Liver (tissue), 9 donors: ENCODE data around the gene MANBA. TPM values are rescaled to one million over a fixed set of nuclear protein-coding genes. Genes with fewer than 3 reads are reported as not detected.

ENCODE experiments used
- DNase-seq: peaks from one replicate; pipeline ENCODE4 v3.0.0-alpha.2; 2017; ENCODE audit warnings: low spot score
- H3K27ac ChIP-seq, 2 donors: one replicate each; pipeline ENCODE4 v1.7.0; 2013; ENCODE audit warnings: inconsistent platforms in 2 of 2, low read length in 2 of 2, control low read depth in 1 of 2, low read depth in 1 of 2, mild to moderate bottlenecking in 1 of 2
- H3K27me3 ChIP-seq, 4 donors: one replicate each; pipeline versions ENCODE4 v1.6.1 to v1.7.0; 2013; ENCODE audit warnings: low read length in 3 of 4, inconsistent platforms in 1 of 4, mild to moderate bottlenecking in 1 of 4, moderate library complexity in 1 of 4; ENCODE audit not compliant: control insufficient read depth in 4 of 4, insufficient read depth in 4 of 4
- H3K36me3 ChIP-seq, 4 donors: one replicate each; pipeline versions ENCODE4 v1.6.1 to v1.7.0; 2013; ENCODE audit warnings: low read length in 3 of 4, mild to moderate bottlenecking in 3 of 4, low read depth in 1 of 4, moderate library complexity in 1 of 4; ENCODE audit not compliant: control insufficient read depth in 4 of 4, insufficient read depth in 3 of 4
- H3K4me1 ChIP-seq, 4 donors: one replicate each; pipeline versions ENCODE4 v1.6.1 to v1.7.0; 2013; ENCODE audit warnings: low read length in 3 of 4, mild to moderate bottlenecking in 3 of 4, moderate library complexity in 1 of 4; ENCODE audit not compliant: control insufficient read depth in 4 of 4, insufficient read depth in 4 of 4
- H3K4me3 ChIP-seq, 3 donors: one replicate each; pipeline versions ENCODE4 v1.6.1 to v1.7.0; 2013; ENCODE audit warnings: low read length in 3 of 3, control low read depth in 1 of 3, low read depth in 1 of 3, mild to moderate bottlenecking in 1 of 3
- H3K9ac ChIP-seq, 2 donors: one replicate each; pipeline ENCODE4 v1.7.0; 2013; ENCODE audit warnings: low read length in 2 of 2, mild to moderate bottlenecking in 2 of 2, moderate library complexity in 2 of 2, control low read depth in 1 of 2, low read depth in 1 of 2
- H3K9me3 ChIP-seq, 4 donors: one replicate each; pipeline versions ENCODE4 v1.6.1 to v1.7.0; 2013; ENCODE audit warnings: low read length in 3 of 4; ENCODE audit not compliant: control insufficient read depth in 4 of 4
- ATF3 ChIP-seq: IDR thresholded peaks from 2 replicates; pipeline ENCODE4 v1.6.1; 2016; ENCODE audit warnings: antibody characterized with exemption
- EGR1 ChIP-seq, 2 donors: IDR thresholded peaks; 2 replicates each; pipeline ENCODE4 v1.6.1; 2016 to 2018; ENCODE audit warnings: antibody characterized with exemption in 2 of 2, low read depth in 2 of 2
- FOXA1 ChIP-seq: IDR thresholded peaks from 2 replicates; pipeline ENCODE4 v1.6.1; 2016; ENCODE audit warnings: antibody characterized with exemption
- FOXA2 ChIP-seq: IDR thresholded peaks from 2 replicates; pipeline ENCODE4 v1.6.1; 2016; ENCODE audit warnings: antibody characterized with exemption
- GABPA ChIP-seq, 2 donors: IDR thresholded peaks in 1 of 2; conservative IDR thresholded peaks in 1 of 2; 2 replicates each; pipeline ENCODE4 v1.6.1; 2016; ENCODE audit warnings: antibody characterized with exemption in 2 of 2, mild to moderate bottlenecking in 1 of 2, moderate library complexity in 1 of 2
- HNF4G ChIP-seq: IDR thresholded peaks from 2 replicates; pipeline ENCODE4 v1.6.1; 2016; ENCODE audit warnings: antibody characterized with exemption
- JUND ChIP-seq, 2 donors: IDR thresholded peaks; 2 replicates each; pipeline ENCODE4 v1.6.1; 2016; ENCODE audit warnings: antibody characterized with exemption in 2 of 2
- MAX ChIP-seq: IDR thresholded peaks from 2 replicates; pipeline ENCODE4 v1.6.1; 2016; ENCODE audit warnings: antibody characterized with exemption
- NR2F2 ChIP-seq: IDR thresholded peaks from 2 replicates; pipeline ENCODE4 v1.6.1; 2016; ENCODE audit warnings: antibody characterized with exemption
- RAD21 ChIP-seq, 2 donors: IDR thresholded peaks; 2 replicates each; pipeline ENCODE4 v1.6.1; 2016; ENCODE audit warnings: antibody characterized with exemption in 2 of 2, mild to moderate bottlenecking in 2 of 2
- REST ChIP-seq: IDR thresholded peaks from 2 replicates; pipeline ENCODE4 v1.6.1; 2016; ENCODE audit warnings: antibody characterized with exemption, mild to moderate bottlenecking
- RXRA ChIP-seq, 2 donors: IDR thresholded peaks; 2 replicates each; pipeline ENCODE4 v1.6.1; 2017 to 2018; ENCODE audit warnings: antibody characterized with exemption in 2 of 2, mild to moderate bottlenecking in 1 of 2
- SP1 ChIP-seq: IDR thresholded peaks from 2 replicates; pipeline ENCODE4 v1.6.1; 2018; ENCODE audit warnings: antibody characterized with exemption, mild to moderate bottlenecking
- TAF1 ChIP-seq: conservative IDR thresholded peaks from 2 replicates; pipeline ENCODE4 v1.6.1; 2016; ENCODE audit warnings: antibody characterized with exemption, mild to moderate bottlenecking
- ZBTB33 ChIP-seq: IDR thresholded peaks from 2 replicates; pipeline ENCODE4 v1.6.1; 2016; ENCODE audit warnings: antibody characterized with exemption
- whole genome bisulfite sequencing: extraction: QIAGEN DNeasy Blood & Tissue Kit; methylation state at CpG from one replicate; pipeline ENCODE4 v1.1.7; 2013; 5-methylcytosine and 5-hydroxymethylcytosine counted together
- polyA plus RNA-seq, 2 donors: library from polyadenylated mRNA; stranded (reverse) in 1 of 2; unstranded in 1 of 2; fragments of 200-250 nt in 1 of 2; fragments of >200 nt in 1 of 2; fragmentation: Nextera tagmentation in 1 of 2; extraction: Ambion mirVana in 1 of 2; gene quantifications; one replicate each; pipeline versions ENCODE4 v1.2.1 to v1.2.3, GENCODE V29; 2013 to 2015
- total RNA-seq, 2 donors: library from RNA; depleted of rRNA; stranded (reverse); fragments of >200 nt; gene quantifications; one replicate each; pipeline ENCODE4 v1.2.3, GENCODE V29; 2014
- TF ChIP-seq, protein P1 (sequence below): fragments of 150-350 bp; IDR thresholded peaks from 2 replicates; pipeline ENCODE4 v1.5.1; 2017; ENCODE audit warnings: improper control_type of control experiment, low read depth, low read length; ENCODE audit not compliant: missing input control
- donor health status: healthy.
- donor health status: healthy.
- donor health status: healthy.
- donor health status: healthy.
- donor health status: healthy.

The MANBA gene
- total and polyA plus RNA-seq, 4 donors = 7.1 to 24.2 (median 15.5) TPM

- Histone ChIP-seq H3K27me3 (no peaks in the 10 kb centered on the region), H3K4me1 (no peaks in the 10 kb centered on the region), H3K36me3 (peaks cover 5 to 53% (median 47%) of the 10 kb centered on the region in 4 donors), H3K9me3 (no peaks in the 10 kb centered on the region), H3K27ac (no peak overlapping the region), H3K4me3 (no peak overlapping the region), H3K9ac (no peak overlapping the region)
- no peak for DNase-seq
- TF ChIP-seq ZBTB33 (no peak), MAX (no peak), FOXA1 (no peak), REST (no peak), HNF4G (no peak), SP1 (no peak), EGR1 (IDR thresholded peaks at IDR 0.05; ENCODE audit: low read depth in 2 of 2) (no peak), NR2F2 (no peak), GABPA (IDR thresholded peaks at IDR 0.05 in 1 of 2, conservative IDR thresholded peaks at IDR 0.05 in 1 of 2) (no peak), JUND (IDR thresholded peaks at IDR 0.05) (no peak), RXRA (IDR thresholded peaks at IDR 0.05) (no peak), ATF3 (no peak), FOXA2 (no peak), RAD21 (IDR thresholded peaks at IDR 0.05) (no peak), TAF1 (no peak)
- TF ChIP-seq, protein P1, sequence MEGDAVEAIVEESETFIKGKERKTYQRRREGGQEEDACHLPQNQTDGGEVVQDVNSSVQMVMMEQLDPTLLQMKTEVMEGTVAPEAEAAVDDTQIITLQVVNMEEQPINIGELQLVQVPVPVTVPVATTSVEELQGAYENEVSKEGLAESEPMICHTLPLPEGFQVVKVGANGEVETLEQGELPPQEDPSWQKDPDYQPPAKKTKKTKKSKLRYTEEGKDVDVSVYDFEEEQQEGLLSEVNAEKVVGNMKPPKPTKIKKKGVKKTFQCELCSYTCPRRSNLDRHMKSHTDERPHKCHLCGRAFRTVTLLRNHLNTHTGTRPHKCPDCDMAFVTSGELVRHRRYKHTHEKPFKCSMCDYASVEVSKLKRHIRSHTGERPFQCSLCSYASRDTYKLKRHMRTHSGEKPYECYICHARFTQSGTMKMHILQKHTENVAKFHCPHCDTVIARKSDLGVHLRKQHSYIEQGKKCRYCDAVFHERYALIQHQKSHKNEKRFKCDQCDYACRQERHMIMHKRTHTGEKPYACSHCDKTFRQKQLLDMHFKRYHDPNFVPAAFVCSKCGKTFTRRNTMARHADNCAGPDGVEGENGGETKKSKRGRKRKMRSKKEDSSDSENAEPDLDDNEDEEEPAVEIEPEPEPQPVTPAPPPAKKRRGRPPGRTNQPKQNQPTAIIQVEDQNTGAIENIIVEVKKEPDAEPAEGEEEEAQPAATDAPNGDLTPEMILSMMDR = no peak
- WGBS = 87% methylated on average over 1 of the region's 1 CpG
Observed at GRCh38 chr4:102598086-102598761, 162.5 kb downstream of the MANBA start.
